Astrocyte of the spinal cord (primary cell): Measurements from ENCODE around the gene ASTE1.

Experiments
- DNase-seq: peaks from one replicate; pipeline ENCODE4 v3.0.0; 2011; ENCODE audit warnings: low read depth, low spot score
- H3K4me3 ChIP-seq: 2 replicates; pipeline ENCODE4 v1.5.1; 2011; ENCODE audit warnings: low read depth, mild to moderate bottlenecking, low read length, moderate library complexity
- CTCF ChIP-seq: IDR thresholded peaks from 2 replicates; pipeline ENCODE4 v1.5.1; 2012; ENCODE audit warnings: low read depth, mild to moderate bottlenecking, low read length, inconsistent platforms
- in situ Hi-C: cut with HindIII; loops from 2 replicates; pipeline ENCODE4 v1.10.0; 2017; ENCODE audit warnings: low sequenced_read_pairs

The ASTE1 gene

GRCh38 chr3:130997289-130997688, 29.3 kb downstream of the ASTE1 start:
- H3K4me3 ChIP-seq, result no peak overlapping the region
- DNase-seq, result no peak
- TF ChIP-seq CTCF, result no peak
- in situ Hi-C loops, result no loop called here

GRCh38 chr3:130992344-130992743, 34.3 kb downstream of the ASTE1 start:
- no peak for DNase-seq
- no peak for TF ChIP-seq CTCF
- no peak overlapping the region for H3K4me3 ChIP-seq
- in situ Hi-C loops, result no loop called here

- TF ChIP-seq CTCF, result no peak
- no peak overlapping the region for H3K4me3 ChIP-seq
- no peak for DNase-seq
- in situ Hi-C loops, result no loop called here
Measured at GRCh38 chr3:130991126-130991525, 35.5 kb downstream of the ASTE1 start.

GRCh38 chr3:130990282-130990681, 36.3 kb downstream of the ASTE1 start:
- no peak for DNase-seq
- H3K4me3 ChIP-seq, result no peak overlapping the region
- no peak for TF ChIP-seq CTCF
- in situ Hi-C loops, result no loop called here

GRCh38 chr3:130981469-130981868, 45.2 kb downstream of the ASTE1 start:
- in situ Hi-C loops, result no loop called here
- no peak overlapping the region for H3K4me3 ChIP-seq
- no peak for DNase-seq
- TF ChIP-seq CTCF, result no peak

- no peak overlapping the region for H3K4me3 ChIP-seq
- no peak for DNase-seq
- no peak for TF ChIP-seq CTCF
- in situ Hi-C loops, result no loop called here
Measured at GRCh38 chr3:130979117-130979516, 47.5 kb downstream of the ASTE1 start.

- in situ Hi-C loops, result no loop called here
- TF ChIP-seq CTCF, result no peak
- H3K4me3 ChIP-seq, result no peak overlapping the region
- no peak for DNase-seq
Measured at GRCh38 chr3:130976706-130977105, 49.9 kb downstream of the ASTE1 start.
